DND-41 (cell line): ENCODE measurements around the gene RIT2.

Source experiments
- ATAC-seq: fragments of 200-7000 bp; cut with Tn5 transposase; 3 replicates; pipeline ENCODE4 v1.9.1; 2021; ENCODE audit warnings: low read depth; ENCODE audit not compliant: insufficient read depth
- DNase-seq: peaks from one replicate; pipeline ENCODE4 v3.0.0-alpha.2; 2020
- H2AFZ ChIP-seq: 2 replicates; pipeline ENCODE4 v1.6.0; 2012; ENCODE audit warnings: low read depth, low read length
- H3K27ac ChIP-seq: 2 replicates; pipeline ENCODE4 v1.5.1; 2012; ENCODE audit warnings: low read length, inconsistent platforms
- H3K27me3 ChIP-seq: fragments of 200-600 bp; sonication (generic); 2 replicates; pipeline ENCODE4 v1.6.0; 2012; ENCODE audit warnings: low read length, mild to moderate bottlenecking, inconsistent platforms; ENCODE audit not compliant: insufficient read depth, poor library complexity
- H3K36me3 ChIP-seq: 2 replicates; pipeline ENCODE4 v1.5.1; 2012; ENCODE audit warnings: low read length, inconsistent platforms; ENCODE audit not compliant: insufficient read depth
- H3K4me1 ChIP-seq: 2 replicates; pipeline ENCODE4 v1.5.1; 2012; ENCODE audit warnings: mild to moderate bottlenecking, low read length; ENCODE audit not compliant: insufficient read depth
- H3K4me2 ChIP-seq: 2 replicates; pipeline ENCODE4 v1.6.0; 2012; ENCODE audit warnings: mild to moderate bottlenecking, moderate library complexity, low read length, inconsistent platforms; ENCODE audit not compliant: insufficient read depth
- H3K4me3 ChIP-seq, 2 experiments: fragments of 200-600 bp in 1 of 2; shearing (Covaris generic) in 1 of 2; 2 replicates each; pipeline ENCODE4 v1.5.1; 2012 to 2016; ENCODE audit warnings: inconsistent platforms in 2 of 2, low read length in 2 of 2, mild to moderate bottlenecking in 2 of 2, low read depth in 1 of 2, moderate library complexity in 1 of 2
- H3K79me2 ChIP-seq: 2 replicates; pipeline ENCODE4 v1.6.0; 2012; ENCODE audit warnings: low read length, inconsistent platforms; ENCODE audit not compliant: insufficient read depth
- H3K9ac ChIP-seq: 2 replicates; pipeline ENCODE4 v1.6.0; 2012; ENCODE audit warnings: low read depth, mild to moderate bottlenecking, inconsistent platforms, low read length, moderate library complexity
- H3K9me3 ChIP-seq: 2 replicates; pipeline ENCODE4 v1.5.1; 2012; ENCODE audit warnings: low read length, moderate library complexity, mild to moderate bottlenecking, inconsistent platforms; ENCODE audit not compliant: insufficient read depth, severe bottlenecking
- H4K20me1 ChIP-seq: 2 replicates; pipeline ENCODE4 v1.6.0; 2012; ENCODE audit warnings: low read length; ENCODE audit not compliant: insufficient read depth
- CTCF ChIP-seq: IDR thresholded peaks from 2 replicates; pipeline ENCODE4 v1.5.1; 2012; ENCODE audit warnings: borderline replicate concordance, low read length, moderate library complexity, mild to moderate bottlenecking; ENCODE audit not compliant: poor library complexity, severe bottlenecking; ENCODE audit errors: extremely low read depth
- EZH2 ChIP-seq: IDR thresholded peaks from 3 replicates; pipeline ENCODE4 v1.6.1; 2012; ENCODE audit warnings: borderline replicate concordance, low read depth, mild to moderate bottlenecking, moderate library complexity, low read length, inconsistent platforms; ENCODE audit not compliant: severe bottlenecking

The RIT2 gene

GRCh38 chr18:42814184-42814583 is 301.3 kb downstream of the RIT2 start:
- Histone ChIP-seq H3K4me3 (no peak overlapping the region), H2AFZ (no peak overlapping the region), H3K4me2 (no peak overlapping the region), H4K20me1 (no peaks in the 10 kb centered on the region), H3K4me1 (no peaks in the 10 kb centered on the region), H3K27me3 (no peaks in the 10 kb centered on the region), H3K79me2 (no peaks in the 10 kb centered on the region), H3K27ac (no peak overlapping the region), H3K9ac (no peak overlapping the region), H3K36me3 (no peaks in the 10 kb centered on the region), H3K9me3 (no peaks in the 10 kb centered on the region)
- no peak for ATAC-seq
- no peak for DNase-seq
- TF ChIP-seq CTCF (no peak), EZH2 (no peak)

GRCh38 chr18:42813570-42813969 is 301.9 kb downstream of the RIT2 start:
- TF ChIP-seq EZH2 (no peak), CTCF (no peak)
- no peak overlapping the region for H2AFZ ChIP-seq
- H3K9me3 ChIP-seq: no peaks in the 10 kb centered on the region
- H3K4me3 ChIP-seq: no peak overlapping the region
- ATAC-seq (no peak), DNase-seq (no peak)
- no peaks in the 10 kb centered on the region for H3K79me2 ChIP-seq
- no peaks in the 10 kb centered on the region for H3K4me1 ChIP-seq
- H3K27ac ChIP-seq: no peak overlapping the region
- H3K27me3 ChIP-seq: no peaks in the 10 kb centered on the region
- no peak overlapping the region for H3K9ac ChIP-seq
- H3K36me3 ChIP-seq: no peaks in the 10 kb centered on the region
- no peaks in the 10 kb centered on the region for H4K20me1 ChIP-seq
- no peak overlapping the region for H3K4me2 ChIP-seq

GRCh38 chr18:42807887-42808286 is 307.6 kb downstream of the RIT2 start:
- Histone ChIP-seq H3K27ac (no peak overlapping the region), H3K36me3 (no peaks in the 10 kb centered on the region), H3K9ac (no peak overlapping the region), H2AFZ (no peak overlapping the region), H3K4me3 (no peak overlapping the region), H3K79me2 (no peaks in the 10 kb centered on the region), H4K20me1 (no peaks in the 10 kb centered on the region), H3K4me2 (no peak overlapping the region), H3K27me3 (no peaks in the 10 kb centered on the region), H3K9me3 (no peaks in the 10 kb centered on the region), H3K4me1 (no peaks in the 10 kb centered on the region)
- TF ChIP-seq CTCF (no peak), EZH2 (no peak)
- ATAC-seq: no peak
- no peak for DNase-seq

- TF ChIP-seq EZH2: no peak
- no peak for TF ChIP-seq CTCF
- H4K20me1 ChIP-seq: no peaks in the 10 kb centered on the region
- H3K9me3 ChIP-seq: no peaks in the 10 kb centered on the region
- no peaks in the 10 kb centered on the region for H3K36me3 ChIP-seq
- no peak for ATAC-seq
- H3K27ac ChIP-seq: no peak overlapping the region
- H3K4me3 ChIP-seq: no peak overlapping the region
- no peak overlapping the region for H3K4me2 ChIP-seq
- no peak overlapping the region for H2AFZ ChIP-seq
- no peaks in the 10 kb centered on the region for H3K27me3 ChIP-seq
- H3K9ac ChIP-seq: no peak overlapping the region
- DNase-seq: no peak
- no peaks in the 10 kb centered on the region for H3K79me2 ChIP-seq
- H3K4me1 ChIP-seq: no peaks in the 10 kb centered on the region
Observed at GRCh38 chr18:42801706-42802105, 313.8 kb downstream of the RIT2 start.
